HepG2 (cell line): ENCODE results near the gene KLHL3. TPM values are rescaled to one million over a fixed set of nuclear protein-coding genes. Genes with fewer than 3 reads are reported as not detected.

Experiments
- ATAC-seq: fragments of 200-7000 bp; cut with Tn5 transposase; 3 replicates; pipeline ENCODE4 v1.9.1; 2020; ENCODE audit warnings: mild to moderate bottlenecking, moderate library complexity
- BruUV-seq: library from RNA; stranded (reverse); fragments of 400-500 nt; replicated peaks from 2 replicates; lab custom pipeline; 2021; lab: Mats Ljungman, UMichigan
- CTCF ChIA-PET: fragments of 300-600 bp; formaldehyde crosslinking; extraction: SDS; loops from one replicate; lab custom pipeline; 2021; ENCODE audit warnings: low total read pairs, inconsistent platforms, low intra/inter-chr PET ratio; lab: Yijun Ruan, JAX
- POLR2A ChIA-PET: fragments of 350-600 bp; sonication (Branson Sonifier 250); formaldehyde crosslinking; loops from one replicate; lab custom pipeline; 2020; ENCODE audit warnings: antibody characterized with exemption, inconsistent platforms; lab: Yijun Ruan, JAX
- DNase-seq: peaks from one replicate; pipeline ENCODE4 v3.0.0-alpha.2; 2015; ENCODE audit warnings: low spot score
- FAIRE-seq: peaks from 3 replicates; lab custom pipeline; 2011; peaks lifted over from hg19 to GRCh38; lab: Jason Lieb, UNC
- H2AFZ ChIP-seq: one replicate; pipeline ENCODE4 v1.6.1; 2011; ENCODE audit warnings: low read length, inconsistent platforms
- H3K27ac ChIP-seq: fragments of 300-600 bp; 3 replicates; pipeline ENCODE4 v1.8.0; 2011; ENCODE audit warnings: mixed run types, mild to moderate bottlenecking, mixed read lengths, low read length, inconsistent platforms; ENCODE audit not compliant: insufficient read depth; ENCODE audit errors: extremely low read length
- H3K27me3 ChIP-seq, 2 experiments: fragments of 200-600 bp in 1 of 2; 2 replicates in 1 of 2; 3 replicates in 1 of 2; pipeline versions ENCODE4 v1.6.0 to v1.8.0; 2011; ENCODE audit warnings: low read length in 2 of 2, mild to moderate bottlenecking in 2 of 2, moderate library complexity in 2 of 2, inconsistent platforms in 1 of 2; ENCODE audit not compliant: insufficient read depth in 2 of 2, control insufficient read depth in 1 of 2
- H3K36me3 ChIP-seq, 2 experiments: fragments of 200-600 bp in 1 of 2; replicated peaks in 1 of 2; 2 replicates in 1 of 2; 3 replicates in 1 of 2; pipeline versions ENCODE4 v1.5.1 to v1.8.0; 2011; ENCODE audit warnings: low read length in 2 of 2, inconsistent platforms in 1 of 2; ENCODE audit not compliant: insufficient read depth in 2 of 2, control insufficient read depth in 1 of 2
- H3K4me1 ChIP-seq: 2 replicates; pipeline ENCODE4 v1.5.1; 2012; ENCODE audit warnings: low read length, inconsistent platforms; ENCODE audit not compliant: insufficient read depth
- H3K4me2 ChIP-seq: 2 replicates; pipeline ENCODE4 v1.6.0; 2011; ENCODE audit warnings: low read depth, low read length, inconsistent platforms
- H3K4me3 ChIP-seq, 3 experiments: fragments of 200-600 bp in 1 of 3; sonication (generic), shearing (Covaris generic) in 1 of 3; replicated peaks in 1 of 3; 2 replicates each; pipeline ENCODE4 v1.5.1; 2011 to 2016; ENCODE audit warnings: low read length in 3 of 3, inconsistent platforms in 2 of 3, low read depth in 2 of 3, mild to moderate bottlenecking in 2 of 3, control low read depth in 1 of 3, mixed read lengths in 1 of 3; ENCODE audit not compliant: insufficient read depth in 1 of 3
- H3K79me2 ChIP-seq: one replicate; pipeline ENCODE4 v1.6.1; 2011; ENCODE audit warnings: low read length, inconsistent platforms; ENCODE audit not compliant: insufficient read depth
- H3K9ac ChIP-seq: 2 replicates; pipeline ENCODE4 v1.6.0; 2011; ENCODE audit warnings: mild to moderate bottlenecking, low read depth, low read length, inconsistent platforms; ENCODE audit not compliant: insufficient read depth
- H3K9me3 ChIP-seq: 2 replicates; pipeline ENCODE4 v1.5.1; 2012; ENCODE audit warnings: mild to moderate bottlenecking, low read length
- H4K20me1 ChIP-seq: 2 replicates; pipeline ENCODE4 v1.6.0; 2011; ENCODE audit warnings: inconsistent platforms, mild to moderate bottlenecking, low read length, moderate library complexity; ENCODE audit not compliant: insufficient read depth
- EED ChIP-seq: sonication (generic); formaldehyde crosslinking; IDR thresholded peaks from 2 replicates; pipeline ENCODE4 v1.5.0; 2020; ENCODE audit warnings: mild to moderate bottlenecking, missing genetic modification reagents
- ERF ChIP-seq: IDR thresholded peaks from 2 replicates; pipeline ENCODE4 v1.6.1; 2018; ENCODE audit warnings: missing biosample characterization, missing genetic modification reagents
- FIP1L1 ChIP-seq: fragments of 200-400 bp; formaldehyde crosslinking; IDR thresholded peaks from 2 replicates; pipeline ENCODE4 v1.6.1; 2018; ENCODE audit warnings: low read depth, mild to moderate bottlenecking, low read length, moderate library complexity, borderline replicate concordance; ENCODE audit not compliant: insufficient read depth
- FOXJ3 ChIP-seq: sonication (generic); formaldehyde crosslinking; IDR thresholded peaks from 2 replicates; pipeline ENCODE4 v1.4.0; 2020; ENCODE audit warnings: missing genetic modification reagents, mild to moderate bottlenecking, borderline replicate concordance
- FOXP1 ChIP-seq, 2 experiments: fragments of 450-650 bp in 1 of 2; IDR thresholded peaks; 2 replicates each; pipeline ENCODE4 v1.6.1; 2017 to 2018; ENCODE audit warnings: antibody characterized with exemption in 1 of 2
- GATAD1 ChIP-seq: IDR thresholded peaks from 2 replicates; pipeline ENCODE4 v1.6.1; 2016; ENCODE audit warnings: missing genetic modification reagents, missing compliant biosample characterization
- HMG20A ChIP-seq: IDR thresholded peaks from 2 replicates; pipeline ENCODE4 v1.6.1; 2016; ENCODE audit warnings: borderline replicate concordance
- JDP2 ChIP-seq: sonication (generic); formaldehyde crosslinking; IDR thresholded peaks from 2 replicates; pipeline ENCODE4 v1.8.1; 2022; ENCODE audit warnings: missing genetic modification reagents, borderline replicate concordance
- KLF9 ChIP-seq: IDR thresholded peaks from 2 replicates; pipeline ENCODE4 v1.6.1; 2016; ENCODE audit warnings: low read depth
- NFE2L2 ChIP-seq: fragments of 150-350 bp; IDR thresholded peaks from 2 replicates; pipeline ENCODE4 v1.6.1; 2014; ENCODE audit warnings: low read length
- SPEN ChIP-seq: sonication (generic); formaldehyde crosslinking; IDR thresholded peaks from 2 replicates; pipeline ENCODE4 v1.5.1; 2020; ENCODE audit warnings: low read depth, mild to moderate bottlenecking, missing genetic modification reagents
- SUZ12 ChIP-seq: fragments of 150-350 bp; IDR thresholded peaks from 2 replicates; pipeline ENCODE4 v1.6.1; 2014; ENCODE audit warnings: low read depth, low read length
- ZC3H13 ChIP-seq: sonication (generic); formaldehyde crosslinking; IDR thresholded peaks from 2 replicates; pipeline ENCODE4 v1.8.1; 2023; ENCODE audit warnings: mild to moderate bottlenecking, missing genetic modification reagents, moderate library complexity
- ZNF18 ChIP-seq: sonication (generic); formaldehyde crosslinking; IDR thresholded peaks from 2 replicates; pipeline ENCODE4 v1.8.0; 2022; ENCODE audit warnings: mild to moderate bottlenecking, missing genetic modification reagents; ENCODE audit not compliant: insufficient replicate concordance
- ZNF33A ChIP-seq: sonication (generic); formaldehyde crosslinking; IDR thresholded peaks from 2 replicates; pipeline ENCODE4 v1.5.1; 2020; ENCODE audit warnings: missing genetic modification reagents, mild to moderate bottlenecking, moderate library complexity, borderline replicate concordance
- ZNF543 ChIP-seq: sonication (generic); formaldehyde crosslinking; IDR thresholded peaks from 2 replicates; pipeline ENCODE4 v1.4.0; 2020; ENCODE audit warnings: mild to moderate bottlenecking, missing genetic modification reagents
- ZNF619 ChIP-seq: sonication (generic); formaldehyde crosslinking; IDR thresholded peaks from 2 replicates; pipeline ENCODE4 v1.4.0; 2020; ENCODE audit warnings: mild to moderate bottlenecking, missing genetic modification reagents
- ZNF746 ChIP-seq: sonication (generic); formaldehyde crosslinking; IDR thresholded peaks from 2 replicates; pipeline ENCODE4 v1.8.0; 2022; ENCODE audit warnings: mild to moderate bottlenecking, missing genetic modification reagents
- ZSCAN30 ChIP-seq: sonication (generic); formaldehyde crosslinking; IDR thresholded peaks from 2 replicates; pipeline ENCODE4 v1.5.0; 2020; ENCODE audit warnings: mild to moderate bottlenecking, missing genetic modification reagents
- WGBS: methylation state at CpG from one replicate; pipeline ENCODE4 v1.1.6; 2017; ENCODE audit warnings: low lambda C conversion rate; 5-methylcytosine and 5-hydroxymethylcytosine counted together
- in situ Hi-C: cut with HindIII; loops from 2 replicates; pipeline ENCODE4 v1.10.0; 2017; ENCODE audit warnings: low pct_unique_long_range_greater_than_20kb; ENCODE audit not compliant: extremely low pct_ligation_motif_present
- intact Hi-C: fragments of 100-400 bp; cut with micrococcal nuclease; formaldehyde crosslinking; loops from one replicate; pipeline ENCODE4 v1.10.0; 2022; ENCODE audit not compliant: unreplicated experiment
- polyA plus RNA-seq, 8 experiments: library from polyadenylated mRNA; depleted of rRNA in 3 of 8; stranded (reverse) in 7 of 8; unstranded in 1 of 8; fragments of >200 nt; fragmentation: Illumina TruSeq in 4 of 8; extraction: Trizol in 4 of 8; gene quantifications; 2 replicates each; pipeline versions ENCODE4 v1.2.1 to v1.2.3, GENCODE V29; 2011 to 2016; ENCODE audit warnings: low read depth in 4 of 8, missing spikeins in 1 of 8, mixed read lengths in 1 of 8; ENCODE audit not compliant: insufficient read depth in 1 of 8
- total RNA-seq, 5 experiments: library from RNA; depleted of rRNA; stranded (reverse); fragments of >200 nt; fragmentation: Illumina TruSeq; extraction: Trizol; gene quantifications; 2 replicates each; pipeline ENCODE4 v1.2.3, GENCODE V29; 2016; ENCODE audit warnings: low read depth in 1 of 5

Gene KLHL3
- total and polyA plus RNA-seq, 2 of the 13 experiments (the other 11 are each of a cell fraction or from before 2014, with no cell fraction given), result 0.02 to 0.08 TPM

DNA sequence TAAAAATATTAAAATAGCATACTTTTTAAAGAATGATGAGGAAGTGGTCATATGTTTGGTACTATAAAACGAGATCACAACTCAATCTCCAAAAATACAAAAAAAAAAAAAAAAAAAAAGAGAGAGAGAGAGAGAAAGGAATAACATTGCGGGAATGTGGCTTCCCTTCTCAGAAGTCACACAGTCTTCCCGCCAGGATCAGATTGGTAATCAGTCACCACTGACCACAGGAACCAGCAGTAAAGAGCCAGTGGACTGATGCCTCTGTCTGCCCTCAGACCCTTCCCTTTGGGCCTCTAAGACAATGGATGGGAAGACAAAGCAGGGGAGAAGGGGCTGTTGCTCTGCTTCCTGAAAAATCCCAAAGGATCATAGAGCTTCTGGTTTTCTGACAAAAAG lies 104.9 kb downstream of the KLHL3 start:
- BruUV-seq, result no TSS peak
- no peaks in the 10 kb centered on the region for H4K20me1 ChIP-seq
- in situ Hi-C loops, result loop anchor here (10.0 kb wide), 1 partner anchor 434 kb away; no protein-coding TSS in a partner anchor

More for the DNA sequence above, 104.9 kb downstream of the KLHL3 start:
- no peak for FAIRE-seq
- TF ChIP-seq FOXJ3 (CRISPR knock-in tag), result no peak
- no peak for TF ChIP-seq JDP2 (CRISPR knock-in tag)
- TF ChIP-seq ZNF543 (CRISPR knock-in tag), result no peak
- TF ChIP-seq ZNF18 (CRISPR knock-in tag), result no peak
- no peak for TF ChIP-seq ZC3H13 (CRISPR knock-in tag)
- TF ChIP-seq NFE2L2, result no peak
- no peak for TF ChIP-seq GATAD1 (CRISPR knock-in tag)
- no peak for TF ChIP-seq ERF
- no peak for TF ChIP-seq SPEN (CRISPR knock-in tag)
- no peak for TF ChIP-seq ZNF33A (CRISPR knock-in tag)
- no peak for TF ChIP-seq HMG20A (CRISPR knock-in tag)
- TF ChIP-seq FIP1L1, result no peak
- no peak for TF ChIP-seq EED
- no peak for TF ChIP-seq ZNF746 (CRISPR knock-in tag)
- no peak for TF ChIP-seq ZNF619 (CRISPR knock-in tag)
- no peak for TF ChIP-seq FOXP1 (IDR thresholded peaks at IDR 0.05)
- TF ChIP-seq FOXP1 (CRISPR knock-in tag; IDR thresholded peaks at IDR 0.05), result no peak
- TF ChIP-seq ZSCAN30 (CRISPR knock-in tag), result no peak
- TF ChIP-seq SUZ12, result no peak
- TF ChIP-seq KLF9, result no peak
- TF ChIP-seq, all 625 proteins: peak for 0
- Histone ChIP-seq H3K27me3 (no peaks in the 10 kb centered on the region), H3K4me1 (no peaks in the 10 kb centered on the region), H3K36me3 (no peaks in the 10 kb centered on the region), H3K4me3 (no peak overlapping the region), H3K4me2 (no peak overlapping the region), H3K9me3 (no peaks in the 10 kb centered on the region), H3K27ac (no peak overlapping the region), H3K79me2 (no peaks in the 10 kb centered on the region), H2AFZ (no peak overlapping the region), H3K9ac (no peak overlapping the region)
- CTCF ChIA-PET, result interaction anchor here (3.4 kb wide), 1 partner anchor 112 kb away, joined by 37 read pairs; no protein-coding TSS in a partner anchor
- intact Hi-C loops, result no loop called here
- WGBS, result 42% methylated on average over 3 of the region's 3 CpGs
- no peak for ATAC-seq
- POLR2A ChIA-PET, result no interaction called here
- DNase-seq, result no peak
